Measurements from ENCODE around the gene TTL.

TTL gene

DNA sequence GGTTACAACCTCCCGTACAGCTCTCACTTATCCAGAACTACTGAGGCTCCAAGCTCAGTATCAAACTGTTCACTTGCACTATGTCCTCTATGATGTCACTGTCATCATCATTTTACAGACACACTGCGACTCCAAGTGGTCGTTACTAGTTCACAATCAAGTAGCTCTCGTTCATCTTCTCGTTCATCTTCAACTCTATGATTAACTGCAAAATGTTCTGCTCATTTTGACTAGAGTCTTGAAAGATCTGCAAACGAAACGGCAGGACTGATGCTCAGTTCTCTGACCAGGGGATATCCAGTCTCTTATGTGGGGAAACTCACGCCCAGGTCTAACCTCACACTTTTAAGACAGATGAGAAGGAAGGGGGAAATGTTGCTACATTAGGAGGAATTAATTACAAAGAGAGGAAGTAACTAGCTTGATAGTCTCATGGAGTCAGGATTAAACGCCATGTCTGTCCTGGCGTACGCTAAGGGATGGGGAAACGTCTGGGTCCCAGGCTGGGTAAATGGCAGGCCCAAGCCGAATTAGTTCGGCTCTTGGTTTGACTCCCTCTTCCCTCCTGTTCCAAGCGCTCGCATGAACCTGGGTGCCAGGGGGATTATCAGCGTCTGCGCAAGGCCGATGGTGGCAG, 101.7 kb downstream of the TTL start:
- no peak for DNase-seq (ENCODE audit: low spot score)

DNA sequence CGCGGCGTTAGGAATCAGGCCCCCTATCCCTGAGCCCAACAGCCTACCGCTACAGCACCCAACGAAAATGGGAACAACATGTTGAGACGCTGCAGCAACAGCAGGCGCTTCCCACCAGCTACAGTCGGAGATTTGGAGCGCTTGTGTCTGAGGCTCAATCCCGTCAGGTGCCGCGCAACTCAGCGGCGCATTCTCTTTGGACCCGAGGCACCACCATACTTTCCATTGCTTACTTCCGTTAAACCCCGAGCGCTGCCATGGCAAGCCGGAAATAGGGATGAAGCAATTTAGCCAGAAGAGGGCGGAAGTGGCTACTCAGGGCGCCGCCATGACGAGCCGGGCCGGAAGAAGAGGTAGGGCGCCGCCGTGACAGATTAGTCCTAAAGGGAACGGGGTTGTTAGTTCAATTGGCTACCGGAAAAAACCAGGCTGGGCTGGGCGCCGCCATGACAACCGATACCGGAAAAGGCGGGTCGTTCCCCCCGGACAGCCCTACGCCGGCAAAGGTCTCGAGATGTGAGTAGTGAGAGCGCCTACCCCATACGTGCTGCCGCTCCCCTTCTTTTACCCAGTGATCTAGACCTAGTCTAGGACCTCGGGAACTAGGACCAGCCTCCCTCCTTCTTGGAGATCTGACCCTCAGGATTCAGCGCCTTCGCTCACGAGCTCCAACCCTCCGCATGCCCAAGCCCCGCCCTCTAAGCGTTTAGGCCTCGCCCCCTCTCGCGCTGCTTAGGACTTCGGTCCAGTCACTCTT, 102.4 kb downstream of the TTL start, which contains the start of gene CHCHD5:
Gene CHCHD5 (plus strand): TSS at position 476 of the 757 bp plus-strand sequence. CDS start 39 bp downstream, at position 515.
- DNase-seq (ENCODE audit: low spot score) = peak; percentile 94

DNA sequence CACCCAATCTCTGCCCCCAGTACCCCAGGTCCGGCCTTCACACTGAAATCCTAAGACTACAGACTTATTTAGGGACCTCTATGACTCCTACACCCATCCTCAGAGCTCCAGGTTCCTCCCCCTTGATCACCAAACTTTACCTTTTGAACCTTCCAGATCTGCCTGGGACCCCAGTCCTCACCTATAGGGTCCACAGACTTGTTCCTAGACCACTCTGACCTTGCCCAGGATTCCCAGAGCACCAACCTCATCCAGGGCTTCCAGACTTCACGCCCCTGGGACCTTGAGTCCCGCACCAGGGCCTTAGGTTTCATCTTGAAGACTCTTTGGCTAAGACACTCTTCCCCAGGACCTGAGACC, 102.9 kb downstream of the TTL start:
- DNase-seq (ENCODE audit: low spot score) = no peak

DNA sequence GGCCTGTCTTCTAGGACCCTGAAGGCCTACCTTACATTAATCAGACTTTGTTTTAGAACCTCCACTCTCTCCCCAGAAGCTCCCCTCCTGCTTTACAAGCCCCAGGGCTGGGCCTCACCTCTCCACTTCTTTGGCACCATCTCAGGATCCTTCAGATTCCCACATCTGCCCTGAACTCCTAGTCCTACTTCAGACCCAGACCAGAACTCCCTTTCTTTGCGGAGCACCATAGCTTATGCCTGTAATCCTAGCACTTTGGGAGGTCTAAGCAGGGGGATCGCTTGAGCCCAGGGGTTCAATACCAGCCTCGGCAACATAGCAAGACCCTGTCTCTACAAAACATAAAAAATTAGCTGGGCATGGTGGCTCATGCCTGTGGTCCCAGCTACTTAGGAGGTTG, 103.4 kb downstream of the TTL start:
- DNase-seq (ENCODE audit: low spot score) = no peak

DNA sequence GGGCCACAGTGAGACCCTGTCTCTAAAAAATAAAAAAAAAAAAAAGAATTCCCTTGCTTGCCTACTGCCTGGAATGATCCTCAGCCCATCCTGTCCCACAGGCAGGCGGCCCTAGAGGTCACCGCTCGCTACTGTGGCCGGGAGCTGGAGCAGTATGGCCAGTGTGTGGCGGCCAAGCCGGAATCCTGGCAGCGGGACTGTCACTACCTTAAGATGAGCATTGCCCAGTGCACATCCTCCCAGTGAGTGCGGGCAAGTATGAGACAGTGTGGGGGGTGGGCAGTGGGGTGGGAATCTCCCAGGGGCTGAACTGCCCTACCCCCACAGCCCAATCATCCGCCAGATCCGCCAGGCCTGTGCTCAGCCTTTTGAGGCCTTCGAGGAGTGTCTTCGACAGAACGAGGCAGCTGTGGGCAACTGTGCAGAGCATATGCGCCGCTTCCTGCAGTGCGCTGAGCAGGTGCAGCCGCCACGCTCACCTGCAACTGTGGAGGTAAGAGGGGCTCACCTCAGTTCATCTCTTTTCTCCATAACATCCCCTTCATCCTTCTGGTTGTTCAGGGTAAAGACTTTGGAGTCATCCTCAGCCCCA, 104.0 kb downstream of the TTL start:
- no peak for DNase-seq (ENCODE audit: low spot score)

DNA sequence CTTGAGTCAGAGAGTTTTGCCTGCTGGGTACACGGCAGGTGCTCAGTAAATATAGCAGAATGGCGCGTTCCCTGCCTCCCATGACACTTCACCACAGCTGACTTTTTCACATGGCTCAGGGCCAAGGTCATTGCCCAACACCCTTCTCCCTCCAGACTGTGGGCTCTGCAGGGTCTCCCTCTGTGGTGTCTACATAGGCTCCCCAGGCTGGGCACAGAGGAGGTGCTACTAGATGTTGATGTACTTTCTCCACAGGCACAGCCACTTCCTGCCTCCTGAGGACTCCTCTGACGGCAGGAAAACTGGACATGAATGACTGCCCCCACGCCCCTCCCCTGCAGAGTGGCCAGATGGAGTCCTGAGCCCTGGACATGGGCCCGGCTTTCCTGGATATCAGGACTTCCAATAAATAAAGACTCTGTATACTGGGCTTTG, 106.7 kb downstream of the TTL start:
- DNase-seq (ENCODE audit: low spot score) = no peak
